ENCODE measurements around the gene WNK1.
A peak's percentile ranks its signal among the peaks of the same experiment; 100 is the strongest.
"Not testable (repeated sequence)": the region's sequence is repeated elsewhere in the genome, so short reads cannot be mapped to it uniquely, and the experiment has no call there.

WNK1 gene

DNA sequence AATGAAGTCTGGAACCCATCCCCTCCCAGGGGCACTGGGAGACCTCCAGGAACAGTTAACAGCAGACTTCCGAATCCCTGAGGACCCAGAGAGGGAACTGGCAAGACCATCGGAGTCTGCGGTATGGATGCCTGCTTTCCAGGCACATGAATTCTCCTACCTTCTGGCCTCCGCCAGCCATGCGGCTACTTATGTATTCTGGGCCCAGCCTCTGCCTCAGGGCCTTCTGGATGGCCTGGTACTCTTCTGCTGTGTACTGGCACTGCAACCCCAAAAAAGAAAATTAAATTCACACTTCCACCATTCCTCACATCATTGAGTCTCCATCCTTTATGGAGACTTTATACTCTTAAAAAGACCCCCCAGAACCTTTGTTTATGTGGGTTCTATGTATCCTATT, 178.7 kb downstream of the WNK1 start:
- H3K4me3 ChIP-seq (ENCODE audit: low read length) = no peak overlapping the region
- no peak for DNase-seq (ENCODE audit: low read depth, low spot score)
- H3K9me3 ChIP-seq (ENCODE audit: control insufficient read depth, insufficient read depth, low read length) = no peaks in the 10 kb centered on the region
- no peaks in the 10 kb centered on the region for H3K4me1 ChIP-seq (ENCODE audit: control insufficient read depth, insufficient read depth, low read length)
- H3K27ac ChIP-seq (ENCODE audit: low read length) = no peak overlapping the region
- no peaks in the 10 kb centered on the region for H3K27me3 ChIP-seq (ENCODE audit: control insufficient read depth, insufficient read depth, low read length)
- H3K36me3 ChIP-seq (ENCODE audit: control insufficient read depth, insufficient read depth, low read length) = peaks cover 21% of the 10 kb centered on the region; the same call in 1 of the 2 replicates
- no CpG with 5 or more reads among the region's 5 CpGs for WGBS (ENCODE audit: insufficient coverage, insufficient read length)

DNA sequence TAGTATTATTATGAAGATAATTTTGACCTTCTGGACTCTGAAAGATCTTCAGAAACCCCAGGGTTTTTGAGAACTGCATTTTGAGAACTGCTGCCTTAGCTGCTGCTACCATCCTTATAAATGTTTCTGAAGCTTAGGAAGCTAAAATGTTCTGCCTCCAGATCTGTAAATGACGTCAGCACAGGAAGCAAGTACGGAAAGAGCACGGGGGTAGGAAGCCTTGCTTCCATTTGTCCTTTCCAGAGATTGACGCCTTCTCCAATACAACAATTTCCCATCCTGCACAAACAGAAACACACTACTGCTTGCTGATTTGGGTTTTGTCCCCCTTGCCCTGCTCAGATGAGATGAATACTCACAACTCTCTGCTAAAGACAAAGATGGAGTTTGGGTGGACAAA, 179.2 kb downstream of the WNK1 start:
- Histone ChIP-seq H3K36me3 (ENCODE audit: control insufficient read depth, insufficient read depth, low read length) (peaks cover 19% of the 10 kb centered on the region; the same call in 1 of the 2 replicates), H3K4me3 (ENCODE audit: low read length) (no peak overlapping the region), H3K4me1 (ENCODE audit: control insufficient read depth, insufficient read depth, low read length) (no peaks in the 10 kb centered on the region), H3K27ac (ENCODE audit: low read length) (no peak overlapping the region), H3K27me3 (ENCODE audit: control insufficient read depth, insufficient read depth, low read length) (no peaks in the 10 kb centered on the region), H3K9me3 (ENCODE audit: control insufficient read depth, insufficient read depth, low read length) (no peaks in the 10 kb centered on the region)
- no CpG with 5 or more reads among the region's 4 CpGs for WGBS (ENCODE audit: insufficient coverage, insufficient read length)
- no peak for DNase-seq (ENCODE audit: low read depth, low spot score)

DNA sequence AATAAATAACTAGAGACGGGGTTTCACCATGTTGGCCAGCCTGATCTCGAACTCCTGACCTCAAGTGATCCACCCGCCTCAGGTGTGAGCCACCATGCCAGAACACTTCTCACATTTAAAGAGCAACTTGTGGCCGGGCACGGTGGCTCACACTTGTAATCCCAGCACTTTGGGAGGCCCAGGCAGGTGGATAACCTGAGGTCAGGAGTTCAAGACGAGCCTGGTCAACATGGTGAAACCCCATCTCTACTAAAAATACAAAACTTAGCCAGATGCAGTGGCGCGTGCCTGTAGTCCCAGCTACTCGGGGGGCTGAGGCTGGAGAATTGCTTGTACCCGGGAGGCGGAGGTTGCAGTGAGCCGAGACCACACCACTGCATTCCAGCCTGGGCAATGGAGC, 183.5 kb downstream of the WNK1 start:
- not testable (repeated sequence) for H3K36me3 ChIP-seq (ENCODE audit: control insufficient read depth, insufficient read depth, low read length); H3K4me3 ChIP-seq (ENCODE audit: low read length); H3K27me3 ChIP-seq (ENCODE audit: control insufficient read depth, insufficient read depth, low read length); H3K4me1 ChIP-seq (ENCODE audit: control insufficient read depth, insufficient read depth, low read length); H3K9me3 ChIP-seq (ENCODE audit: control insufficient read depth, insufficient read depth, low read length); H3K27ac ChIP-seq (ENCODE audit: low read length); DNase-seq (ENCODE audit: low read depth, low spot score)
- no CpG with 5 or more reads among the region's 12 CpGs for WGBS (ENCODE audit: insufficient coverage, insufficient read length)

DNA sequence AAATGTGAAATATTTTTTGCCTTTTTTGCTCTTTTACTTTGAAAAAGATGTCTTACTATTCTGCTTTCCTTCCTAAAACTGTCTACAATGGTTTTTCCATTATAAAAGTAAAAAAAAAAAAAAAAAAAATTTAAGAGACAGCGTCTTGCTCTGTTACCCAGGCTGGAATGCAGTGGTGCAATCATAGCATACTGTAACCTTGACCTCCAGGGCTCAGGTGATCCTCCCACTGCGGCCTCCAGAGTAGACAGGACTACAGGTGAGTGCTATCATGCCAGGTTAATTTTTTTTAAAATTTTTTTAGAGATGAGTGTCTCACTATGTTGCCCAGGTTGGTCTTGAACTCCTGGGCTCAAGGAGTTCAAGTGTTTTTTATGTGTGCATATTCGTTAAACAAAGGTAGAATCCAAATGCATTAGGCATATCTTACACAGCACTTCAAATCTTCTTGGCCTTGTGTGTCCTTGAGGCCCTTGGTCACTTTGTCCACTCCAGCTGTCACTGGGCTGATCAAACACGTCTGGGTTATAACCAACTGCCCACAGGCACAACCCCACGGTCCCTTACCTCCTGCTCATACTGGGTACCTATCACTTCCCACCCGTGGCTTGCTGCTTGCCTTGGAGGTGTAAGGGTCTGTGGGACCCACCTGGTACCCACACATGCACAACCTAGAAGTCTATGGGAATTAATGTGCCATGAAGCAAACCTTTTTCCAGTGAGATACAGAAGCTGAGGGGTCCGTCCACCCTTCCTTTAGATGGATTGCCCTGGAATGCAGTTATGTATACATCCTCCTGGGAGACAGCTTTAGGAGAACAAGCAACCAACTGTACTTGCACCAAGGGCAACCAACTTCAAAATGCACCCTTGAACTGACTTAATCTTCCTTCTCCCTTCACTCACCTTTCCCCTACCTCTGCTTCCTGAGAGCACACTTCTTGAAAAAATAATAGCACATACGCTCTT, 184.3 kb downstream of the WNK1 start:
- no peak overlapping the region for H3K27ac ChIP-seq (ENCODE audit: low read length)
- no CpG with 5 or more reads among the region's 8 CpGs for WGBS (ENCODE audit: insufficient coverage, insufficient read length)
- no peaks in the 10 kb centered on the region for H3K27me3 ChIP-seq (ENCODE audit: control insufficient read depth, insufficient read depth, low read length)
- H3K36me3 ChIP-seq (ENCODE audit: control insufficient read depth, insufficient read depth, low read length) = peaks cover 2% of the 10 kb centered on the region; the same call in 1 of the 2 replicates
- no peaks in the 10 kb centered on the region for H3K9me3 ChIP-seq (ENCODE audit: control insufficient read depth, insufficient read depth, low read length)
- no peak overlapping the region for H3K4me3 ChIP-seq (ENCODE audit: low read length)
- no peaks in the 10 kb centered on the region for H3K4me1 ChIP-seq (ENCODE audit: control insufficient read depth, insufficient read depth, low read length)
- DNase-seq (ENCODE audit: low read depth, low spot score) = no peak

DNA sequence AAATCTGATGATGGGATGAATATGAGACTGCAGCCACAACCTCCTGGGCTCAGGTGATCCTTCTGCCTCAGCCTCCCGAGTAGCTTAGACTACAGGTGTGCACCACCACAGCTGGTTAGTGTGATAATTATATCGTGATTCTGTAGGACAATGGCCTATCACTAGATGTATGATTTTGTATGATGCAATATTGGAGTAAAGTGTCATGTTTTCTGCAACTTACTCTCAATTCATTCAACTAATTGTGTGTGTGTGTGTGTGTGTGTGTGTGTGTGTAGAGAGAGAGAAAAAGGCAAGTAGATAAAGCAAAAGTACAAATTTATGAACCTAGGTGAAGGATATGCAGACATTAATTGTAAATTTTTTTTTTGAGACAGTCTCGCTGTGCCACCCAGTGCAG, 186.4 kb downstream of the WNK1 start:
- WGBS (ENCODE audit: insufficient coverage, insufficient read length) = no CpG with 5 or more reads among the region's 3 CpGs

DNA sequence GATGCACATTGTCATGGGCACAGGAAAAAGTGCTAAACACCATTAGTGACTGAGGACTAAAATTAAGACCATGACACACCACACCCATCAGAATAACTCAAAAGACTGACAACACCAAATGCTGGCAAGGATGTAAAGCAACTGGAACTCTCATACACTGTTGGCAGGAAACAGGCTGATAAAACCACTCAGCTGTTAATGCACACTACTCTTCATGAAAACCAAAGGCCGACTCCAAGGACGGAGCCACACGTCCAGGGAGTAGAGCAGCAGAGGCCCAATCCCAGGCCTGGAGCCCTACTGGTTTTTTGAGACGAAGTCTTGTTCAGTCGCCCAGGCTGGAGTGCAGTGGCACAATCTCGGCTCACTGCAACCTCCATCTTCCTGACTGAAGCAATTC, 190.7 kb downstream of the WNK1 start:
- Histone ChIP-seq H3K9me3 (ENCODE audit: control insufficient read depth, insufficient read depth, low read length) (no peaks in the 10 kb centered on the region), H3K4me3 (ENCODE audit: low read length) (no peak overlapping the region), H3K27ac (ENCODE audit: low read length) (no peak overlapping the region), H3K27me3 (ENCODE audit: control insufficient read depth, insufficient read depth, low read length) (no peaks in the 10 kb centered on the region), H3K36me3 (ENCODE audit: control insufficient read depth, insufficient read depth, low read length) (no peaks in the 10 kb centered on the region), H3K4me1 (ENCODE audit: control insufficient read depth, insufficient read depth, low read length) (no peaks in the 10 kb centered on the region)
- DNase-seq (ENCODE audit: low read depth, low spot score) = no peak
- no CpG with 5 or more reads among the region's 6 CpGs for WGBS (ENCODE audit: insufficient coverage, insufficient read length)

More for the DNA sequence above, 186.4 kb downstream of the WNK1 start:
- H3K36me3 ChIP-seq (ENCODE audit: control insufficient read depth, insufficient read depth, low read length) = no peaks in the 10 kb centered on the region
- H3K4me3 ChIP-seq (ENCODE audit: low read length) = no peak overlapping the region
- no peak for DNase-seq (ENCODE audit: low read depth, low spot score)
- H3K9me3 ChIP-seq (ENCODE audit: control insufficient read depth, insufficient read depth, low read length) = no peaks in the 10 kb centered on the region
- H3K27ac ChIP-seq (ENCODE audit: low read length) = no peak overlapping the region
- H3K27me3 ChIP-seq (ENCODE audit: control insufficient read depth, insufficient read depth, low read length) = no peaks in the 10 kb centered on the region
- H3K4me1 ChIP-seq (ENCODE audit: control insufficient read depth, insufficient read depth, low read length) = no peaks in the 10 kb centered on the region

DNA sequence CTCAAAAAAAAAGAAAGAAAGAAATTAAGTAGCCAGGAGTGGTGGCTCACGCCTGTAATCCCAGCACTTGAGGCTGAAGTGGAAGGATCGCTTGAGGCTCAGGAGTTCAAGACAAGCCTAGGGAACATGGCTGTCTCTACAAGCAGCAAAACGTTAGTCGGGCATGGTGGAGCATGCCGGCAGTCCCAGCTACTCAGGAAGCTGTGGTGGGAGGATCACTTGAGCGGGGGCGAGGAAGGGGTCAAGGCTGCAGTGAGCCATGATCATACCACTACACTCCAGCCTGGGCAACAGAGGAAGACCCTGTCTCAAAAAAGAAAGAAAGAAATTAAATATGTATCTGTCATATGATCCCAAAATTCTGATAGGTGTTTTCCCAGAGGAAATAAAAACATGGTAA, 191.8 kb downstream of the WNK1 start:
- no CpG with 5 or more reads among the region's 7 CpGs for WGBS (ENCODE audit: insufficient coverage, insufficient read length)
- Histone ChIP-seq H3K4me1 (ENCODE audit: control insufficient read depth, insufficient read depth, low read length) (no peaks in the 10 kb centered on the region), H3K27ac (ENCODE audit: low read length) (no peak overlapping the region)

DNA sequence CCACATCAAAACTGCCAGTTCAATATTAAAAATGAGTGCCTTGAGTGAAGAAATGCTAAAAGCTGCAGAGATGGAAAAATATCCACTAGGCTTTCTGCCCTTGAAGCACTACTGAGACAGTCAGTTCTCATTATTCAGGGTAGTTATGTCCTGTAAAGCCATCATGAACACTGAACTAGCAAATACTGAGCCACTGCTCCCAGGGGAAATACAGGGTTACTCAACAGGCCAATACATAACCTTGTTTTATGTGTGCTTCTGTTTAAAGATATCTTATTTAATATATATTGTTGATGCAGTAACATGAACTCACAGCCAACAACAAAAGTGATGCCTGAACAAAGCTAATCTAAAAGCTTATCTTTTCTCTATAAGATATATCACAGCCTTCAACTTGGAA, 193.8 kb downstream of the WNK1 start:
- H3K36me3 ChIP-seq (ENCODE audit: control insufficient read depth, insufficient read depth, low read length) = no peaks in the 10 kb centered on the region
- no peaks in the 10 kb centered on the region for H3K27me3 ChIP-seq (ENCODE audit: control insufficient read depth, insufficient read depth, low read length)
- no peak for DNase-seq (ENCODE audit: low read depth, low spot score)
- H3K4me3 ChIP-seq (ENCODE audit: low read length) = no peak overlapping the region
- no peaks in the 10 kb centered on the region for H3K9me3 ChIP-seq (ENCODE audit: control insufficient read depth, insufficient read depth, low read length)
- H3K27ac ChIP-seq (ENCODE audit: low read length) = no peak overlapping the region
- no peaks in the 10 kb centered on the region for H3K4me1 ChIP-seq (ENCODE audit: control insufficient read depth, insufficient read depth, low read length)

More for the DNA sequence above, 191.8 kb downstream of the WNK1 start:
- DNase-seq (ENCODE audit: low read depth, low spot score) = no peak
- Histone ChIP-seq H3K27me3 (ENCODE audit: control insufficient read depth, insufficient read depth, low read length) (no peaks in the 10 kb centered on the region), H3K4me3 (ENCODE audit: low read length) (no peak overlapping the region), H3K9me3 (ENCODE audit: control insufficient read depth, insufficient read depth, low read length) (no peaks in the 10 kb centered on the region), H3K36me3 (ENCODE audit: control insufficient read depth, insufficient read depth, low read length) (no peaks in the 10 kb centered on the region)

DNA sequence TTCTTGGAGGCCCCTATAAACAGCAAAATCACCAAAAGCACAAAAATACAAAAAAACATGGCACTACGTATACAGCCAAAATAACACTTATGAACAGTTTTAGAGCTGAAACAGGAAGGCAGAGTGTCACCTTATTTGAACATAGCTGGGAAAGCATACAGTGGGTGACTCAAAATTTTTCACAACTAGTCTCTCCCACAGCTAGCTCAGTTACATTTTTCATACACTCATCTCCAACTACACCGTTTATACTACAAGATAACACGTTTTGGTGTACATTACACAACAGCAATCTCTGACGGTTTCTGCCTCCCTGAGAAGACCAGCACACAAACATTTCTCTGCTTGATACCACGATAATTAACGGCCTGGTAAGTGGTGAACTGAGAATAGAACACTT, 194.3 kb downstream of the WNK1 start:
- Histone ChIP-seq H3K9me3 (ENCODE audit: control insufficient read depth, insufficient read depth, low read length) (no peaks in the 10 kb centered on the region), H3K27me3 (ENCODE audit: control insufficient read depth, insufficient read depth, low read length) (no peaks in the 10 kb centered on the region), H3K36me3 (ENCODE audit: control insufficient read depth, insufficient read depth, low read length) (no peaks in the 10 kb centered on the region), H3K27ac (ENCODE audit: low read length) (no peak overlapping the region), H3K4me1 (ENCODE audit: control insufficient read depth, insufficient read depth, low read length) (no peaks in the 10 kb centered on the region), H3K4me3 (ENCODE audit: low read length) (no peak overlapping the region)
- 100% methylated on average over 1 of the region's 6 CpGs for WGBS (ENCODE audit: insufficient coverage, insufficient read length)
- DNase-seq (ENCODE audit: low read depth, low spot score) = no peak

DNA sequence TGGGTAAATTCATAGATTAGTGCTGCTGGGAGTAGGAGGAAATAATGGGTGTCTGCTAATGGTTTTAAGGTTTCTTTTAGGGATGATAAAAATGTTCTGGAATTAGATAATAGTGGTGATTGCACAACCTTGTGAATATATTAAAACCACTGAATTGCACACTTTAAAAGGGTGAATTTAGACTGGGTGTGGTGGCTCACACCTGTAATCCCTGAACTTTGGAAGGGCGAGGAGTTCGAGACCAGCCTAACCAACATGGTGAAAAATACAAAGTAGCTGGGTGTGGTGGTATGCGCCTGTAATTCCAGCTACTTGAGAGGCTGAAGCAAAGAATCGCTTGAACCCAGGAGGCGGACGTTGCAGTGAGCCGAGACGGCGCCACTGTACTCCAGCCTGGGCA, 195.9 kb downstream of the WNK1 start:
- WGBS (ENCODE audit: insufficient coverage, insufficient read length) = no CpG with 5 or more reads among the region's 9 CpGs
- H3K27ac ChIP-seq (ENCODE audit: low read length) = no peak overlapping the region
- H3K4me3 ChIP-seq (ENCODE audit: low read length) = peak overlapping the region; percentile 58; the same call in 1 of the 2 replicates

More for the DNA sequence above, 195.9 kb downstream of the WNK1 start:
- Histone ChIP-seq H3K27me3 (ENCODE audit: control insufficient read depth, insufficient read depth, low read length) (no peaks in the 10 kb centered on the region), H3K4me1 (ENCODE audit: control insufficient read depth, insufficient read depth, low read length) (no peaks in the 10 kb centered on the region), H3K36me3 (ENCODE audit: control insufficient read depth, insufficient read depth, low read length) (no peaks in the 10 kb centered on the region), H3K9me3 (ENCODE audit: control insufficient read depth, insufficient read depth, low read length) (no peaks in the 10 kb centered on the region)
- no peak for DNase-seq (ENCODE audit: low read depth, low spot score)
